ENCODE results near the gene CYP2D6. TPM values are rescaled to one million over a fixed set of nuclear protein-coding genes. Genes with fewer than 3 reads are reported as not detected.

The CYP2D6 gene
- total RNA-seq, 1 donor from 2014 or later = 0.91 TPM

GRCh38 chr22:42177891-42178336 lies 47.3 kb upstream of the CYP2D6 start:
- Histone ChIP-seq H3K4me2 (ENCODE audit: low read length) (no peak overlapping the region), H3K27me3 (ENCODE audit: insufficient read depth, low read length) (no peaks in the 10 kb centered on the region), H2AFZ (ENCODE audit: low read depth, low read length) (no peak overlapping the region), H3K79me2 (ENCODE audit: insufficient read depth, low read length) (peaks cover 9% of the 10 kb centered on the region), H3K36me3 (ENCODE audit: insufficient read depth, low read length) (no peaks in the 10 kb centered on the region), H3K27ac (ENCODE audit: low read depth, low read length) (no peak overlapping the region), H4K20me1 (ENCODE audit: insufficient read depth, low read length) (peaks cover 89% of the 10 kb centered on the region), H3K9me3 (ENCODE audit: insufficient read depth, low read depth, low read length) (no peaks in the 10 kb centered on the region), H3K4me1 (ENCODE audit: insufficient read depth, low read length) (peaks cover 9% of the 10 kb centered on the region), H3K4me3 (ENCODE audit: insufficient read depth, low read depth, low read length) (no peak overlapping the region), H3K9ac (ENCODE audit: low read length) (no peak overlapping the region)
- H3K4me1 Mint-ChIP-seq (ENCODE audit: low read depth, unreplicated experiment) = peaks cover 28% of the 10 kb centered on the region
- H3K27ac Mint-ChIP-seq (ENCODE audit: unreplicated experiment) = no peak overlapping the region
- peaks cover 12% of the 10 kb centered on the region for H3K36me3 Mint-ChIP-seq (ENCODE audit: low read depth, unreplicated experiment)
- no peak for FAIRE-seq
- no peak for DNase-seq (ENCODE audit: low read depth)
- peak overlapping the region; percentile 42 for H3K4me3 Mint-ChIP-seq (ENCODE audit: unreplicated experiment)
- no peaks in the 10 kb centered on the region for H3K27me3 Mint-ChIP-seq (ENCODE audit: low read depth, unreplicated experiment)
- H3K9me3 Mint-ChIP-seq (ENCODE audit: unreplicated experiment) = no peaks in the 10 kb centered on the region
- TF ChIP-seq CTCF (IDR thresholded peaks at IDR 0.05; ENCODE audit: insufficient read depth, low read depth, low read length) = no peak
- TF ChIP-seq EZH2 (IDR thresholded peaks at IDR 0.05; ENCODE audit: insufficient read depth, low read length) = no peak

GRCh38 chr22:42176255-42176915 lies 45.8 kb upstream of the CYP2D6 start:
- Histone ChIP-seq H3K79me2 (ENCODE audit: insufficient read depth, low read length) (no peaks in the 10 kb centered on the region), H3K36me3 (ENCODE audit: insufficient read depth, low read length) (no peaks in the 10 kb centered on the region), H3K4me2 (ENCODE audit: low read length) (no peak overlapping the region), H2AFZ (ENCODE audit: low read depth, low read length) (no peak overlapping the region), H3K9ac (ENCODE audit: low read length) (no peak overlapping the region), H4K20me1 (ENCODE audit: insufficient read depth, low read length) (peaks cover 89% of the 10 kb centered on the region), H3K27me3 (ENCODE audit: insufficient read depth, low read length) (no peaks in the 10 kb centered on the region), H3K9me3 (ENCODE audit: insufficient read depth, low read depth, low read length) (no peaks in the 10 kb centered on the region), H3K27ac (ENCODE audit: low read depth, low read length) (no peak overlapping the region), H3K4me3 (ENCODE audit: insufficient read depth, low read depth, low read length) (no peak overlapping the region), H3K4me1 (ENCODE audit: insufficient read depth, low read length) (peaks cover 9% of the 10 kb centered on the region)
- Mint-ChIP-seq H3K27ac (ENCODE audit: unreplicated experiment) (no peak overlapping the region), H3K27me3 (ENCODE audit: low read depth, unreplicated experiment) (no peaks in the 10 kb centered on the region), H3K9me3 (ENCODE audit: unreplicated experiment) (no peaks in the 10 kb centered on the region), H3K36me3 (ENCODE audit: low read depth, unreplicated experiment) (peaks cover 12% of the 10 kb centered on the region), H3K4me3 (ENCODE audit: unreplicated experiment) (no peak overlapping the region), H3K4me1 (ENCODE audit: low read depth, unreplicated experiment) (peaks cover 38% of the 10 kb centered on the region)
- FAIRE-seq = no peak
- DNase-seq (ENCODE audit: low read depth) = no peak
- TF ChIP-seq EZH2 (IDR thresholded peaks at IDR 0.05; ENCODE audit: insufficient read depth, low read length) (no peak), CTCF (IDR thresholded peaks at IDR 0.05; ENCODE audit: insufficient read depth, low read depth, low read length) (no peak)

- Histone ChIP-seq H3K4me3 (ENCODE audit: insufficient read depth, low read depth, low read length) (no peak overlapping the region), H3K4me1 (ENCODE audit: insufficient read depth, low read length) (no peaks in the 10 kb centered on the region), H3K27ac (ENCODE audit: low read depth, low read length) (no peak overlapping the region), H4K20me1 (ENCODE audit: insufficient read depth, low read length) (peaks cover 89% of the 10 kb centered on the region), H3K27me3 (ENCODE audit: insufficient read depth, low read length) (no peaks in the 10 kb centered on the region), H3K9ac (ENCODE audit: low read length) (no peak overlapping the region), H2AFZ (ENCODE audit: low read depth, low read length) (no peak overlapping the region), H3K79me2 (ENCODE audit: insufficient read depth, low read length) (no peaks in the 10 kb centered on the region), H3K4me2 (ENCODE audit: low read length) (no peak overlapping the region), H3K9me3 (ENCODE audit: insufficient read depth, low read depth, low read length) (no peaks in the 10 kb centered on the region), H3K36me3 (ENCODE audit: insufficient read depth, low read length) (no peaks in the 10 kb centered on the region)
- Mint-ChIP-seq H3K4me3 (ENCODE audit: unreplicated experiment) (no peak overlapping the region), H3K27me3 (ENCODE audit: low read depth, unreplicated experiment) (no peaks in the 10 kb centered on the region), H3K36me3 (ENCODE audit: low read depth, unreplicated experiment) (peaks cover 10% of the 10 kb centered on the region), H3K4me1 (ENCODE audit: low read depth, unreplicated experiment) (peaks cover 24% of the 10 kb centered on the region), H3K27ac (ENCODE audit: unreplicated experiment) (no peak overlapping the region), H3K9me3 (ENCODE audit: unreplicated experiment) (no peaks in the 10 kb centered on the region)
- DNase-seq (ENCODE audit: low read depth) (peak; percentile 22), FAIRE-seq (no peak)
- no peak for TF ChIP-seq EZH2 (IDR thresholded peaks at IDR 0.05; ENCODE audit: insufficient read depth, low read length)
- no peak for TF ChIP-seq CTCF (IDR thresholded peaks at IDR 0.05; ENCODE audit: insufficient read depth, low read depth, low read length)
Measured at GRCh38 chr22:42174062-42174461, 43.5 kb upstream of the CYP2D6 start.

Measured in astrocyte (in vitro differentiated cells and primary cell).